Fibroblast of skin of back (primary cell): ENCODE data around the gene UTP15.

Experiments used
- DNase-seq: peaks from one replicate; pipeline ENCODE4 v3.0.0-alpha.2; 2013

The UTP15 gene

DNA sequence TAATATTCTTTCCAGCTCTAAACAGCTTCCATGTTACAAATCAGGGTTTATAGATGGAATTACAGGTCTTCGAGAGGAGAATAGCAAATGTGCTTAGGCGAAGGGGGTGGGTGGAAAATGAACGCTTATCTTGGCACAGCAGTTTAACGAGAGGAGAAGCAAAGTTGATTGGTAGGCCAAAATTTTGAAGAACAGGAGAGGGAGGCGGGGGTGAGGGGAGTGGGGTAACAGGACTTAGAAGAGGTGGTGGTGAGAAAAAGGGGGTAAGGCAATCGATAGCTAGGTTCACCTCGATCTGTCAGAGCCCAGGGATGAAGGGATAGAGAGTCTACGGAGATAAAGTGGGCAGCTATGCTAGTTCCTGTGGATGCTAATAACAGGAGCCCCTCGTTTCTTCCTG, 868 bp upstream of the UTP15 start:
- DNase-seq, result no peak

DNA sequence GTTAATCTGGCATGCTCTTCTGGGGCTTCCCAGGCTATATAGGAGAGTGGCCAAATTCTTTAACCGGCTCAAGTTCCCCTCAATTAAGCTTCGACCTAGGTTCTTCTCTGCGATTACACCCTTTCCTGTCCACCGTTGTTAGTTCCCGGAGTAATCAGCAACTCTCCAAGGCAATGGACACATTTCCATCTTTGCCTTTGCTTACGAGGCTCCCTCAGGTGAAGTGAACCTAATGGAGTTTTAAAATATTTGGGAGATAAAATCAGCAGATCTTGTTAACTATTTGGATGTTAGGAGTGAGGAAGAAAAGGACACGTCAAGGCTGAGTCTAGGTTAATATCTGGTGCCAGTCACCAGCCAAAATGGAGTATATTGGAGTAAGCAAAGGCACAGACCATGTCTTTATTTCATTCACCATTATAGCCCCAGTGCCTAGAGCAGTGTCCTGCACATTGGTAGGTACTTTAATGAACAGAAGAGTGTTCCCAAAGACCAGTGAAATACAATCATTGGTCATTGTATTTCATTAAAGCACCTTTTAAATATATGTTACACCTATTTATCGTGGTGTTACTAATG, 515 bp downstream of the UTP15 start:
- no peak for DNase-seq

DNA sequence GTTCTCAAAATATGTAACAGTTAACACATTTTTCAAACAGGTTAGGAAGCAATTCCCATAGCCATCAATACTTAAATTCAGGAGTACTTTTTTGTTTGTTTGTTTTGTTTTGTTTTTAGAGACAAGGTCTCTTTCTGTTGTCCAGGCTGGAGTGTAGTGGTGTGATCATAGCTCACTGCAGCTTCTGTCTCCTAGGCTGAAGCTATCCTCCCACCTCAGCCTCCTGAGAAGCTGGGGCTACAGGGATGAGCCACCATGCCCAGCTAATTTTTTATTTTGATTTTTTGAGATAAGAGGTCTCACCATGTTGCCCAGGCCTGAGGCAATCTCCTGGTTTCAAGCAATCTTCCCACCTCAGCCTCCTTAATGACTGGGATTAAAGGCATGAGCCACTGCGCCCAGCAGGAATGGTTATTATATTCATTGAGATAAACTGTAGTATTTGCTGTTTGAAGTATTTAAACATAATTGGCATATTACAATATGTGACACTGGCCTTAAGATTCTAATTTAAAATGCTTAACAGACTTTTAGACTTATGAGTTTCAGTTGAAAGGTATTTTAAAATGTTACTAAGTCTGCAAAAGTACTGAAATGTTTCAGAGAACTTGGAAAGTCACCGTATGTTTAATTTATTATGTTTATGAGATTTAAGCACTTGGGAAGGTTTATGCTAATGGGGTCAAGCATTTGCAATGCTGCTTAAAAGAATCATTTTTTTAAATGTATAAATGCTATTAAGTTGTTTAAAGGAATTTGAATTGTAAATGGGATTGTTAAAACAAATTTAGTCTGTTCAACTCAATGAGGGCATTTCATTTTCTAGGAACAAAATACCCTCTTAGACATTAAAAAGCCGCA, 17.0 kb downstream of the UTP15 start:
- DNase-seq, result no peak

DNA sequence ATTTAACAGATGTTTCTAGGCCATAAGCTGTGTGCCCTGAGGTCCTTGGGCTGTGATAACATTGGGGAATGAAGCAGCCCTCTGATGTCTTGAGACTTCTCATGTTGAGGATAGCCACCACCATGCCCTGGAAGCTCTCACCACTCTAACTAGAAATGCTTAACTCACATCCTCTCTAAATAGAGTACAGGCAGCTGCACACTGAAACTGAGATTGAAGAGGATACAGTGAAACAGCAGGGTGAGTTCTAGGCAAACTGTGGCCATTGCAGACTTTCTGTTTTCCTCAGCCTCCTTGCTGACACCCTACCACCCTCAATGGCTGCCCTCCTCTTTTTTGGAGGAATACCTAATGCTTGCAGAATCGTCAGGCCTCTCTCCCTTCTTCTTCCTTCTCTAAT, 22.4 kb downstream of the UTP15 start:
- no peak for DNase-seq

DNA sequence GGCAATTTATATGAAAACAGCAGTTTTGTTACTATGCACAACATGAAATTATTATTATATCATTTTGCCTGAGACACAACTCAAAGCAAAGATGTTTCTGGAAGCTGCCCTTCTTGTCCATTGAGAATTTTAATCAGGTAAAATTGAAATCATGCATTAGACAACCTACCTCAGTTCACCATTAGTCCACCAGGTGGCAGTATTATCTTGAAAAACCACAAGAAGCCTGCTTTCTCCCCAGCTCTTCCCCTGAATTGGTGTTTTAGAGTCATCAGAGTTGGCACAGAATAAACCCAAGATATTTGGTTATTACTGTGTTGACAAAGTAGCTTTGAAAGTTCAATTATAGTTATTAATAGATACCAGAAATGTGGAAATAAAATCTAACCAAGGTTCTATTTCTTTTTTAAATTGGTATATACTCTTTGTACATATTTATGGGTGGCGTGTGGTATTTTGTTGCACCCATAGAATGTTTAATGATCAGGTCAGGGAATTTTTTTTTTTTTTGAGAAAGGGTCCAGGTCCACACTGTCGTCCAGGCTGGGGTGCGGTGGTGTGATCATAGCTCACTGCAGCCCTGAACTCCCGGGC, 25.7 kb downstream of the UTP15 start:
- DNase-seq, result peak; percentile 80

DNA sequence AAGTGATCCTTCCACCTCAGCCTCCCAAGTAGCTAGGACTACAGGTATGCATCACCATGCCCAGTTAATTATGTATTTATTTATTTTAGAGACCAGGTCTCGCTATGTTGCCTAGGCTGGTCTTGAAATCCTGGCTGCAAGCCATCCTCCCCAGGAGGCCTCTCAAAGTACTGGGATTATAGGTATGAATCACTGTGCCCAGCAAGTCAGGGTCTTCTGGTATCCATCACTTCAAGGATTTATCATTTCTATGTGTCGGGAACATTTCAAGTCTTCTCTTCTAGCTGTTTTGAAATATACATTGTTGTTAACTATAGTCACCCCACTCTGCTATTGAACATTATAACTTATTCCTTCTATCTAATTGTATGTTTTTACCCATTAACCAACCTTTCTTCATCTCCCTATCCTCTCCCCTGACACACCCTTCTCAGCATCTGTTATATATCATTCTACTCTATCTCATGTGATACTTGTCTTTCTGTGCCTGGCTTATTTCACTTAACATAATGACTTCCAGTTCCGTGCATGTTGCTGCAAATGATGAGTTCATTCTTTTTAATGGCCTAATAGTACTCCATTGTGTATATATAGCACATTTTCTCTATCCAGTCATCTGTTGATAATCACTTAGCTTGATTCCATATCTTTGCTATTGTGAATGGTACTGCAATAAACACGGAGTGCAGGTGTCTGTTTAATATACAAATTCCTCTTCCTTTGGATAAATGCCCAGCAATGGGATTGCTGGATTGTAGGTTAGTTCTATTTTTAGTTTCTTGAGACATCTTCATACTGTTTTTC, 26.4 kb downstream of the UTP15 start:
- DNase-seq, result peak; percentile 62

DNA sequence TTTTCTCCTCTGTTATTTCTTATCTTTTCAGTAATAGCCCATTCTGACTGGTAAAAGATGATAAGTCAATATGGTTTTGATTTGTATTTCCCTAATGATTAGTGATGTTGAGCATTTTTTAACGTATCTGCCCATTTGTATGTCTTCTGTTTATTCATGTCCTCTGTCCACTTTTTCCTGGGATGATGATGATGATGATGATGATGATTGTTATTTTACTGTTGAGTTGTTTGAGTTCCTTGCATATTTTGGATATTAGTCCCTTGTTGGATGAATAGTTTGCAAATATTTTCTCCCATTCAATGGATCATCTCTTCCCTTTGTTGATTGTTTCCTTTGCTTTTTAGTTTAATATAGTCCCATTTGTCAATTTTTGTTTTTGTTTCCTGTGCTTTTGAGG, 27.0 kb downstream of the UTP15 start:
- peak; percentile 78 for DNase-seq

DNA sequence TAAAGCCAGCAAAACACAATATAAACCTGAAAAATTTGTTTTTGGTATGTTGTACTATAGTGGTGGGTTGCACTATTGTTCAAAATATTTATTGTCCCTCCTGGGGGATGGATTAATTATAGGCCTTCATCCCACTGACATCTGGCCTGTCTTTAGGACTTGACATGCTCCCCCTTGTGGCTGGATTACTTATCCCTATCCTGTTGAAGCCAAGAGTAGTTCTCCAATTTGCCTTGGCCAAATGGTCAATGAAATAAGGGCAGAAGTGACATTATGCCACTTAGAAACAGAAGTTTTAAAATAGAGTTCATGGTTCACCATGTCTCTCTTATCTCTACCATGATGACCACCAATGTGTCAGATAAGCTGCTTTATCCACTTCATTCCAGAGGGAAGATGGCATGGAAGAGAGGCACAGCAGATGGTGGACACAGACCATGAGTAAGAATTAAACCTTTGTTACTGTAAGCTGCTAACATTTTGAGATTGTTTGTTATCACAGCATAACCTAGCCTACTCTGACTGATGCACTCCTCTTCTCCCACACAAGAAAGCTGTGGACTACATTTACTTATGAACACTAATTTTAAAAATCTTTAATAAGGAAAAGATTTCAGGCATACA, 31.3 kb downstream of the UTP15 start:
- peak; percentile 23 for DNase-seq

DNA sequence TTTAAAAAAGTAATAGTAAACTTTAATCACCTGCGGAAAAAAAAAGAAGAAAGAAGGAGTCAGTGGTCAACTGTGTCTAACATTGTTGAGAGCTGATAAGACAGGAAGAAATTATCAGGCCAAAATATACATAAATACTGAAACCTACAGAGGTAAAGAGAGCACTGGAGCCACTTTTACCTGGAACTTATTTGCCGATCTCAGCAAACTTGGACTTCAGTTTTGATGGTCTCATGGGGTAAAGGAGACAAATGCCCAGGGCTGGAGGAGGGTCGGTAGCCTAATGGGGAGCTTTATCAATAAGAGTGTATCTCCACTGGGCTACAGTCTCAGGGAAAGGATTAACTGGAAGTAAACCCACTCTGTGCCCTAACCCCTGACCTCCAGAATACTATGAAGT, 33.8 kb downstream of the UTP15 start:
- no peak for DNase-seq

DNA sequence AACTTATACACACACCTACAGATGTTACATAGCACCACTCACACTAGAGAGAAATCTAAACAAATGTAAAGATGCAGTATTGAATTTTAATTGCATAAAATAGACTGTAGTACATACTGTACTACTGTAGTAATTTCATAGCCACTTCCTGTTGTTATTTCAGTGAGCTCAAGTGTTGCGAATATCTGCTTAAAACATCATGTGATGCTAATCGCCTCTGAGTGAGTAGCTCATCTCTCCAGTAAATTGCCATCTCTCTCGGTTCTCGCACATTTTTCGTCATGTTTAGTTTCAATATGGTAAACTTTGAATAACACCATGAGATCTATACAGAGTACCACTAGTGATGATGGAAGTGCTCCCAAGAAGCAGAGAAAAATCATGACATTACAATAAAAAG, 38.5 kb downstream of the UTP15 start:
- no peak for DNase-seq

DNA sequence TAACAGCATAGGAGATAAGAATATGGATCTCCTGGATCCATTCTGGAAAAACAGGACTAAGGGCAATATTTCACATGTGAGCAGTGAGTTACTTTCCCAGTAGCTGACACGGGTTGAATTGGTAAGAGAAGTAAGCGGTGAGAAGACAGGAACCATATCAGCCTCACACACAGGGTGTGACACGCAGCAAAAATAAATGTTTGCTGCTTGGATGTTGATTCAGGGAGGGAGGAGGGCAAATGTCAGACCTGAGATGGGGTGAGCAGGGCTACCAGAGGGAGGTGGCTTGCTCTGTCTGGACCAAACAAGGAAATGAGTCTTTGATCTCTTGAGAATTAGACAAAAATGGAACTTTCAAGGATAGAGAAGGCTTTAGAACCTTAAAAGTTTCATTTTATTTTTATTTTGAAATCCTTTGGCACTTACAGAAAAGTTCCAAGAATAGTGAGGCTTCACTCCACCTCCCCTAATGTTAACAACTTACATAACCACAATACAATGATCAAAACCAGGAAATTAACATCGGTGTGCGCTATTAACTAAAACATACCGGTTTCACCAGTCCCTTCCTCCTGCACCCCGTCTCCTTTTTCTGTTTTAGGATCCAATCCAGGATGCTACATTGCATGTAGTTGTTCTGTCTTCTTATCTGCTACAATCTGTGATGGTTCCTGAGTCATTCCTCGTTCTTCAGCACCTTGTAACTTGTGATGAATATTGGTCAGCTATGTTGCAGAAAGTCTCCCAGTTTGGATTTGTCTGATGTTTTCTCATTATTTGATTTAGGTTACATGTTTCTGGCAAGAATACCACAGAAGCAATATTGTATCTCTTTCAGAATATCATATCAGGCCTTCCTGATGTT, 39.9 kb downstream of the UTP15 start:
- no peak for DNase-seq

DNA sequence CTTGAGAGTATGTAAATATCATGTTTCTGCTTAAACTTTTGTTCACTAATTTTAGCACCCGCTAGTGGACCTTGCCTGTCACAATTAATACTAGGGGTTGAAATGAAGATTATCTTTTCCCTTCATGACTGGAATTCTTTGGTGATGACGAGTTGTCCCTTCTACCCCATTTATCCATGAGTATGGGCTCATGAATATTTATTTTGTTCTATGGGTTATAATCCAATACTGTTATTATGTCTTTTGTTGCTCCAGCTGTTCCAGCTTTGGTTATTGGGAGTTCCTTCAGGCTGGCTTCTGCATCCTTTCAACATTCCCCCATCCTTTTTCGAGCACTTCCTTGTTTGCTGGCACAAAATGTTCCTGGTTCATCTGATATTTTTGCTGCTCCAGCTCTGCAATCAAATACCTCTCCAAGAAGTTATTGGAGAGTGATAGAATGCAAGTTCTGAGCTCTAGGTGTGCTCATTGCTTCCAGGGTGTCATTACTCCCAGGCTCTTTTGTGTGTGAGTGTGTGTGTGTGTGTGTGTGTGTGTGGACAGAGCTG, 40.7 kb downstream of the UTP15 start:
- peak; percentile 42 for DNase-seq

DNA sequence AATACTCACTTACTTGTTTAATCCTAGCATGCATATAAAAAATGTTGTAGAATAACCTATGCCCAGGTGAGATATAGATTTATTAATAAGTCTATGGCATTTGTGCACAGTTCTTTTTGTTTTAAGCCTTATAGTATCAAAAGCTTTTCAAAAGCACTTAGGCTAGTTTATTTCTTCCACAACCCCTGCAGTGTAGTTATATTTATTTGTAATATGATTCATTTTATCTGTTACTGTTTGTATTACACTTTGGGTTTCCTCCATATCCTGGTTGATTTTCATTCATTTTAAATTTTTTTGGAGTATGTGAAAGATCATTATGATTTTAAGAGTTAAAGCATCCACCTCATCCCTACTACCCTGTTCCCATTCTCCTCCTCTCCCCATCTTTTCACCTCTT, 41.7 kb downstream of the UTP15 start:
- DNase-seq, result no peak

DNA sequence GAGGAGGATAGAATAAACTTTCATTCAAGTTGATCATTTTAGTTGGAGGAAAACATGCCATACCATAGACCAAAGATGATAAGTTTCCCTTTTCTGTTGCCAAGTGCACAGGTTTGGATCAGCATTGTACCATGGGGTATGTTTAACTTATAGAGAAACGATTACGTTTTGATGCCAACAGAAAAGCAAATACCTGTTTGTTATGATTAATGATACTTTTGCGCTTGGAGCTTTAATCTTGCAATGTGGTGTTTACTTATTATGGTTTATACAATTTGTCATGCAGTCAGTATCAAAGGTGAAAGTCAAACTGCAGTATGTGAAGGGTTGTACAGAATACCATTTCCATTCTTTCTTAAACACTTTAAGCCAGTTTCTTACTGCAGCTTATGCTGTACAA, 47.3 kb downstream of the UTP15 start:
- DNase-seq, result no peak

DNA sequence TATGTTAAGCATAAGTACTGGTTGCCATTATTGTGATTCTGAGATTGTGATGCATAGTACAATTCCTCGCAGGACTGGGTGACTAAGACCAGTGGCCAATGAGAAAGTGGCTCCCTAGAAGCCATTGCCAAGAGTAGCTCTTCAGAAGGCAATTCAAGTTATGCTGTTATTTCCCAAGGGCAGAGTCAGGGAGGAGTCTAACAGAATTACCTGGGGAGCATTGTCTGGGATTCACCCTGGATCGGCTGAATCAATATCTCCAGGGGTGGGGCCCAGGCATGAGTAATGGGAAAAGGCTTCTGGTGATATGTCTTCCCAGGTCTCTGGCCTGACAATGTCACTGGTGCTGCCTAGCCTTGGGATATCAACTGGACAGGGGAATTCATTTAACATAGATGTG, 49.5 kb downstream of the UTP15 start:
- no peak for DNase-seq

DNA sequence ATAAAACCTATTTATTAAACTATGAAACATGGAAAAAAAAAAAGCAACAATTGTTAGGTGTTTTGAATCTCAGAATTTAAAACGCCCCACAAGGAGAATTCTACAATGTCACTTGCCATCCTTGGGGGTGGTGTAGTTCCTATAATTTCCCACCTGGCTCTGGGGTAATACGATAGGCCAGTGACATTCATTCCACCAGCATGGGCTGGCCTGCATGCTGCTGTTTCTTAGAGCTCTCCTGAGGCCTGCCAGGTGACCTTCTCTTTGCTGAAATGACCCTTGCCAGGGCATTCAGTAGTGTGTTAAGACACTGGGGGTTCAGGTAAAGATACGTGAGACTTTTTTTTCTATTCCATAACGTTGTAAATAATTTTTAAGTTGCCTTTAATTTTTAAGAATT, 50.4 kb downstream of the UTP15 start:
- no peak for DNase-seq

DNA sequence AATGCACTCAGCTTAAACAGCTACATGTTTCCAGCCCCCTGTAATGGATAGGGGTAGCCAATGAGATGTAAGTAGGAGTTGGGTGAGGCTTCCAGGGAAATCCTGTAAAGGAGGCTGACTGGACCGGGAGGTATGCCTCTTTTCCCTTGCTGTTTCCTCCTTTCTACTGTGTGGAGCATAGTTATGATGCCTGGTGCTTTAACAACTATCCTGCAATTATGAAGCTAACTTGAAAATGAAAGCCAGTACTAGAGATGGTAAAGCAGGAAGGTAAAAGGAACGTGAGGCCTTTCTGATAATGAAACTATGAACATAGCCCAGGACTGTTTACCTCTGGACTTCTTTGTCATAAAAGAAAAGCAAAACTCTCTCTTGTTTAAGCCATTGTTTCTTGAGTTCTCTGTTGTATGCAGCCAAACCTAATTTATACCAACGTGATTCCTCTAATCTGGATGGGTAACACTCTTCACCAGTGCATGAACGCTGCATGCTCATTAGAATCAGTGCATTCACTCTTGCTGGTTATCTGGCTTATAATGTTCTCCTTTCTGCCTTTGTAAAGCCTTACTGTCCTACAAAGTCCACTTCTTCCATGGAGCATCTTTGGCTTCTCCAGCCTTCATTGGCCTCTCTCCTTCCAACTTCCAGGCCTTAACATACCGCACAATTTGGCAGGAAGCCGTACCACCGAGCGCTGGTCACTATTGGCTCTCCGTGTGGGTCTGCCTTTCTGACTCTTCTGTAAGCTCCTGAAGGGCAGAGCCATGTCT, 52.2 kb downstream of the UTP15 start:
- peak; percentile 43 for DNase-seq

DNA sequence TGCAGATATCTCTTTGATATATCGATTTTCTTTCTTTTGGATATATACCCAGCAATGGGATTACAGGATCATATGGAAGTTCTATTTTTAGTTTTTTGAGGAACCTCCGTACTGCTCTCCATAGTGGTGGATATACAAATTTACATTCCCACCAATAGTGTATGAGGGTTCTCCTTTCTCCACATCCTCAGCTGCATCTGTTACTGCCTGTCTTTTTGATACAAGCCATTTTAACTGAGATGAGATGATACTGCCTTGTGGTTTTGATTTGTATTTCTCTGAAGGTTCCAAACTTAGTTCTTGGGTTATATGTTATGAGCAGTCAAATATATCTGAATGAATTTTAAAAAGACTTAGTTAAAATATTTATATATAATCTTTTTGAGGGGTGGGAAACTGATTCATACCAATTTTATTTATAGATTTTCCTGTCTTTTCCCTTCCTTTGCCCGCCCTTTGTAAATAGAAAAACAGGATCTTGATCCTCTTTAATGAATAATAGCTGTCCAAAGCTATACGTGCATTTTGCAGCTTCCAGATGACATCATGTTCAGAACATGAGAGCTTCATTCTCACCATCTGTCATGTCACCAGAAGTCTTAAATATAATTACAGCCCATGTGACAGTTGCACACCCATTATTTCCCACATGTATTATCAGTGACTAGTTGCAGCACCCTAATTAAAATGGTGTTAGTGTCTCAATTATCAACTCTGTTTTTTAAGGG, 54.2 kb downstream of the UTP15 start:
- DNase-seq, result no peak

DNA sequence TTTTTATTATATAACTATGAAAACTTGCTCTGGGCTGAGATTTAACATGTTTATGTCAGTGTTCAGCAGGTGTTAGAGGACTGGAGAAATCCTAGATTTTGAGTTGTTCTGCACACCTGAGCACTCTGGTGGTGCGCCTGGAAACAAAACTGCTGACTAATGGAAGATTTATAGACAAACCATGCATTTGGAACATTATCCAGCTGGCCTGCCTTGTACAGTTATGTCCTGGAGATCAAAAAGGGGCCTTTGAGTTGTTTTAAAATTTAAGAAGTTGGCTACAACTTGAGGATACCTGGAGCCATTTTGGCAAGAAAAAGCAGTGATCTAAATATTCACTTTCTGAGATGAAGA, 54.8 kb downstream of the UTP15 start:
- no peak for DNase-seq

DNA sequence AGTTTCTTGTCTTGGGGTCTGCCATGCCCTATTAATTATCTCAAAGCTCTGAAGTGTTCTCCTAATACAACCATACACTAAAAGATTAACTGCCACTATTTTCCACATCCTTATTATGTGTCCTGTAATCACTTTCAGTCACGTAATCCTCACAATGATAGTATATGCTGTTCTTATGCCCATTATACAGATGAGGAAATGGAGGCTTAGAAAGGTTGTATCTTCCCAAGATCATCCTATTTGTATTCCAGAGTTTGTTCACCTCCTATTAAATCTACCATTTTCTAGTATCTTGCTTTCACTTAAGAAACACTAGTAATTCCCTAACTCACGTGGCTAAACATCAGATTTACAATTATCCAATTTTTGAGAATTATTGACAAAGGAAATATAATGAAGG, 57.5 kb downstream of the UTP15 start:
- DNase-seq, result no peak
